Measurements from ENCODE around the gene KIRREL3.

The KIRREL3 gene

GRCh38 chr11:126971305-126971704 lies 29.3 kb downstream of the KIRREL3 start:
- H3K9me3 ChIP-seq (ENCODE audit: insufficient read depth, low read length) = no peaks in the 10 kb centered on the region
- no peaks in the 10 kb centered on the region for H3K4me1 ChIP-seq (ENCODE audit: low read length)
- no peaks in the 10 kb centered on the region for H3K79me2 ChIP-seq (ENCODE audit: low read length)
- H3K36me3 ChIP-seq (replicated peaks; ENCODE audit: low read depth, low read length) = no peaks in the 10 kb centered on the region
- no peak overlapping the region for H3K4me3 ChIP-seq (ENCODE audit: low read length)
- peaks cover 45% of the 10 kb centered on the region for H3K27me3 ChIP-seq (ENCODE audit: low read depth, low read length)
- H3K9ac ChIP-seq (ENCODE audit: low read length) = no peak overlapping the region
- H3K27ac ChIP-seq (ENCODE audit: low read length) = no peak overlapping the region
- no peak for TF ChIP-seq CTCF (IDR thresholded peaks at IDR 0.05; ENCODE audit: low read depth, low read length)
- no peak for TF ChIP-seq EZH2phosphoT487 (IDR thresholded peaks at IDR 0.05; ENCODE audit: low read depth)
- no peak overlapping the region for H2AFZ ChIP-seq (ENCODE audit: low read depth, low read length)
- no peak overlapping the region for H3K4me2 ChIP-seq (ENCODE audit: low read length)
- H4K20me1 ChIP-seq (ENCODE audit: insufficient read depth, low read length) = no peaks in the 10 kb centered on the region

GRCh38 chr11:126969865-126970479 lies 30.6 kb downstream of the KIRREL3 start:
- Histone ChIP-seq H4K20me1 (ENCODE audit: insufficient read depth, low read length) (no peaks in the 10 kb centered on the region), H3K27me3 (ENCODE audit: low read depth, low read length) (peaks cover 55% of the 10 kb centered on the region), H2AFZ (ENCODE audit: low read depth, low read length) (no peak overlapping the region), H3K27ac (ENCODE audit: low read length) (no peak overlapping the region), H3K36me3 (replicated peaks; ENCODE audit: low read depth, low read length) (no peaks in the 10 kb centered on the region), H3K4me3 (ENCODE audit: low read length) (no peak overlapping the region), H3K79me2 (ENCODE audit: low read length) (no peaks in the 10 kb centered on the region), H3K9ac (ENCODE audit: low read length) (no peak overlapping the region), H3K4me1 (ENCODE audit: low read length) (no peaks in the 10 kb centered on the region), H3K9me3 (ENCODE audit: insufficient read depth, low read length) (no peaks in the 10 kb centered on the region), H3K4me2 (ENCODE audit: low read length) (no peak overlapping the region)
- peak; percentile 40 for TF ChIP-seq CTCF (IDR thresholded peaks at IDR 0.05; ENCODE audit: low read depth, low read length)
- no peak for TF ChIP-seq EZH2phosphoT487 (IDR thresholded peaks at IDR 0.05; ENCODE audit: low read depth)

GRCh38 chr11:126968915-126969314 lies 31.7 kb downstream of the KIRREL3 start:
- Histone ChIP-seq H4K20me1 (ENCODE audit: insufficient read depth, low read length) (no peaks in the 10 kb centered on the region), H3K27ac (ENCODE audit: low read length) (no peak overlapping the region), H3K27me3 (ENCODE audit: low read depth, low read length) (peaks cover 63% of the 10 kb centered on the region), H3K9me3 (ENCODE audit: insufficient read depth, low read length) (no peaks in the 10 kb centered on the region), H3K4me1 (ENCODE audit: low read length) (no peaks in the 10 kb centered on the region), H3K9ac (ENCODE audit: low read length) (no peak overlapping the region), H3K79me2 (ENCODE audit: low read length) (no peaks in the 10 kb centered on the region), H2AFZ (ENCODE audit: low read depth, low read length) (no peak overlapping the region), H3K4me2 (ENCODE audit: low read length) (no peak overlapping the region), H3K4me3 (ENCODE audit: low read length) (no peak overlapping the region), H3K36me3 (replicated peaks; ENCODE audit: low read depth, low read length) (no peaks in the 10 kb centered on the region)
- TF ChIP-seq CTCF (IDR thresholded peaks at IDR 0.05; ENCODE audit: low read depth, low read length) (no peak), EZH2phosphoT487 (IDR thresholded peaks at IDR 0.05; ENCODE audit: low read depth) (no peak)

GRCh38 chr11:126965331-126965730 lies 35.2 kb downstream of the KIRREL3 start:
- H3K9me3 ChIP-seq (ENCODE audit: insufficient read depth, low read length) = no peaks in the 10 kb centered on the region
- no peak overlapping the region for H2AFZ ChIP-seq (ENCODE audit: low read depth, low read length)
- no peak overlapping the region for H3K4me3 ChIP-seq (ENCODE audit: low read length)
- H4K20me1 ChIP-seq (ENCODE audit: insufficient read depth, low read length) = no peaks in the 10 kb centered on the region
- H3K4me2 ChIP-seq (ENCODE audit: low read length) = no peak overlapping the region
- TF ChIP-seq EZH2phosphoT487 (IDR thresholded peaks at IDR 0.05; ENCODE audit: low read depth) = no peak
- no peak for TF ChIP-seq CTCF (IDR thresholded peaks at IDR 0.05; ENCODE audit: low read depth, low read length)
- no peak overlapping the region for H3K9ac ChIP-seq (ENCODE audit: low read length)
- peaks cover 61% of the 10 kb centered on the region for H3K27me3 ChIP-seq (ENCODE audit: low read depth, low read length)
- no peaks in the 10 kb centered on the region for H3K79me2 ChIP-seq (ENCODE audit: low read length)
- H3K4me1 ChIP-seq (ENCODE audit: low read length) = no peaks in the 10 kb centered on the region
- no peak overlapping the region for H3K27ac ChIP-seq (ENCODE audit: low read length)
- H3K36me3 ChIP-seq (replicated peaks; ENCODE audit: low read depth, low read length) = no peaks in the 10 kb centered on the region
